ENCODE results near the gene AGAP2. TPM values are rescaled to one million over a fixed set of nuclear protein-coding genes. Genes with fewer than 3 reads are reported as not detected.

The AGAP2 gene
- total and polyA plus RNA-seq, 2 of the 13 experiments (the other 11 are each of a cell fraction or from before 2014, with no cell fraction given) = 0.38 to 0.45 TPM

DNA sequence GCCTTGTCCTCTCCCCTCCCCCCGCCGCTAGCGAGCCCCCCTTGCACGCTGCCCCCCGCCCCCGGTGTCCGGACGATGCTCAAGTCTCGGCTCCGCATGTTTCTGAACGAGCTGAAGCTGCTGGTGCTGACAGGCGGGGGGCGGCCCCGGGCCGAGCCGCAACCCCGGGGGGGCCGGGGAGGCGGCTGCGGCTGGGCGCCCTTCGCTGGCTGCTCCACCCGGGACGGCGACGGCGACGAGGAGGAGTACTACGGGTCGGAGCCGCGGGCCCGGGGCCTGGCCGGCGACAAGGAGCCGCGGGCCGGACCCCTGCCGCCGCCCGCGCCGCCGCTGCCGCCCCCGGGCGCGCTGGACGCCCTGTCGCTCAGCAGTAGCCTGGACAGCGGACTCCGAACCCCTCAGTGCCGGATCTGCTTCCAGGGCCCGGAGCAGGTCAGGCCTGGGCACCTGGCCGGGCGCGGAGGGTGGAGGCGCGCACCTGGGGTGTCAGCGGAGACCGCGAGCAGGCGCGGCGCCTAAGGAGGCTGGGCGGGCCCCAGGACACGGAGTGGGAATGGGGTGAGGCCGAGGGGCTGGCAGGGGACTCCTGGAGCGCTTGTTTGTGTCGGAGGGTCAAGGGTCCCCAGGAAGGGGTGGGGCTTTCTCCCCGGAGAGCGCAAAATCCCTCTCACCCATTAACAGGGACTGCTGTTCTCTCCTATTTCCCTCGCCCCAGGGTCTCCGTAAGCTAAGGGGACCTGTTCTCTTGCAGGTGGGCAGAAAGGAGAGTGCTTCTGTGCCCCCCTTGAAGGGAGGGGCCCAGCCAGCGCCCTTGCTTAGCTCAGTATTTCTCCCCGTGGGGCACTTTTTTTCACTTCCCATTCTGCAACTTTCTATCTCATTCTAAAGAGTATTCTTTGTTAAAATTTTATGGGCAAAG lies 17.2 kb upstream of the AGAP2 start:
- WGBS (ENCODE audit: low lambda C conversion rate) = 2% methylated on average over 3 of the region's 76 CpGs
- in situ Hi-C loops (cut with HindIII; ENCODE audit: extremely low pct_ligation_motif_present, low pct_unique_long_range_greater_than_20kb) = no loop called here
- no TSS peak for BruUV-seq (replicated peaks)
- H2AFZ ChIP-seq (ENCODE audit: low read length) = peak overlapping the region; percentile 5
- no peaks in the 10 kb centered on the region for H3K9me3 ChIP-seq (ENCODE audit: low read length)
- no peaks in the 10 kb centered on the region; a peak in 1 of 5 replicates for H3K27me3 ChIP-seq (ENCODE audit: control insufficient read depth in 1 of 2, insufficient read depth in 2 of 2, low read length in 2 of 2)
- ATAC-seq (peak; percentile 50), FAIRE-seq (no peak), DNase-seq (ENCODE audit: low spot score) (no peak)
- intact Hi-C loops (cut with micrococcal nuclease; ENCODE audit: unreplicated experiment) = no loop called here
- H3K4me2 ChIP-seq (ENCODE audit: low read depth, low read length) = peak overlapping the region; percentile 96
- peaks cover 1 to 3% of the 10 kb centered on the region in 2 experiments; a peak in 2 of 5 replicates for H3K36me3 ChIP-seq (replicated peaks in 1 of 2; ENCODE audit: control insufficient read depth in 1 of 2, insufficient read depth in 2 of 2, low read length in 2 of 2)
- peaks cover 37% of the 10 kb centered on the region for H3K4me1 ChIP-seq (ENCODE audit: insufficient read depth, low read length)
- ChIA-PET POLR2A (interaction anchor here (0.7 to 3.0 kb wide), 4 partner anchors 9 to 236 kb away, joined by 3 to 14 read pairs (median 9); partner anchors contain the start of genes CYP27B1, EEF1AKMT3 and METTL1), CTCF (ENCODE audit: low intra/inter-chr PET ratio, low total read pairs) (interaction anchor here (1.2 to 1.8 kb wide), 2 partner anchors 9 to 150 kb away, joined by 3 to 9 read pairs; no protein-coding TSS in a partner anchor)
- H3K27ac ChIP-seq (ENCODE audit: extremely low read length, insufficient read depth, low read length) = peak overlapping the region; percentile 67
- peaks cover 17% of the 10 kb centered on the region for H3K79me2 ChIP-seq (ENCODE audit: insufficient read depth, low read length)
- peak overlapping the region; percentile 71 for H3K9ac ChIP-seq (ENCODE audit: insufficient read depth, low read depth, low read length)
- 0 out of 2 replicates have a peak, but pooled peaks cover 5% of the 10 kb centered on the region for H4K20me1 ChIP-seq (ENCODE audit: insufficient read depth, low read length)
- peak overlapping the region; percentile 81 to 82 (median 81) for H3K4me3 ChIP-seq (replicated peaks in 1 of 3; ENCODE audit: insufficient read depth in 1 of 3, low read depth in 2 of 3, low read length in 3 of 3)
- TF ChIP-seq, protein P1, sequence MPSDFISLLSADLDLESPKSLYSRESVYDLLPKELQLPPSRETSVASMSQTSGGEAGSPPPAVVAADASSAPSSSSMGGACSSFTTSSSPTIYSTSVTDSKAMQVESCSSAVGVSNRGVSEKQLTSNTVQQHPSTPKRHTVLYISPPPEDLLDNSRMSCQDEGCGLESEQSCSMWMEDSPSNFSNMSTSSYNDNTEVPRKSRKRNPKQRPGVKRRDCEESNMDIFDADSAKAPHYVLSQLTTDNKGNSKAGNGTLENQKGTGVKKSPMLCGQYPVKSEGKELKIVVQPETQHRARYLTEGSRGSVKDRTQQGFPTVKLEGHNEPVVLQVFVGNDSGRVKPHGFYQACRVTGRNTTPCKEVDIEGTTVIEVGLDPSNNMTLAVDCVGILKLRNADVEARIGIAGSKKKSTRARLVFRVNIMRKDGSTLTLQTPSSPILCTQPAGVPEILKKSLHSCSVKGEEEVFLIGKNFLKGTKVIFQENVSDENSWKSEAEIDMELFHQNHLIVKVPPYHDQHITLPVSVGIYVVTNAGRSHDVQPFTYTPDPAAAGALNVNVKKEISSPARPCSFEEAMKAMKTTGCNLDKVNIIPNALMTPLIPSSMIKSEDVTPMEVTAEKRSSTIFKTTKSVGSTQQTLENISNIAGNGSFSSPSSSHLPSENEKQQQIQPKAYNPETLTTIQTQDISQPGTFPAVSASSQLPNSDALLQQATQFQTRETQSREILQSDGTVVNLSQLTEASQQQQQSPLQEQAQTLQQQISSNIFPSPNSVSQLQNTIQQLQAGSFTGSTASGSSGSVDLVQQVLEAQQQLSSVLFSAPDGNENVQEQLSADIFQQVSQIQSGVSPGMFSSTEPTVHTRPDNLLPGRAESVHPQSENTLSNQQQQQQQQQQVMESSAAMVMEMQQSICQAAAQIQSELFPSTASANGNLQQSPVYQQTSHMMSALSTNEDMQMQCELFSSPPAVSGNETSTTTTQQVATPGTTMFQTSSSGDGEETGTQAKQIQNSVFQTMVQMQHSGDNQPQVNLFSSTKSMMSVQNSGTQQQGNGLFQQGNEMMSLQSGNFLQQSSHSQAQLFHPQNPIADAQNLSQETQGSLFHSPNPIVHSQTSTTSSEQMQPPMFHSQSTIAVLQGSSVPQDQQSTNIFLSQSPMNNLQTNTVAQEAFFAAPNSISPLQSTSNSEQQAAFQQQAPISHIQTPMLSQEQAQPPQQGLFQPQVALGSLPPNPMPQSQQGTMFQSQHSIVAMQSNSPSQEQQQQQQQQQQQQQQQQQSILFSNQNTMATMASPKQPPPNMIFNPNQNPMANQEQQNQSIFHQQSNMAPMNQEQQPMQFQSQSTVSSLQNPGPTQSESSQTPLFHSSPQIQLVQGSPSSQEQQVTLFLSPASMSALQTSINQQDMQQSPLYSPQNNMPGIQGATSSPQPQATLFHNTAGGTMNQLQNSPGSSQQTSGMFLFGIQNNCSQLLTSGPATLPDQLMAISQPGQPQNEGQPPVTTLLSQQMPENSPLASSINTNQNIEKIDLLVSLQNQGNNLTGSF (CRISPR knock-in tag; IDR thresholded peaks at IDR 0.05) = peak; percentile 30; the same call in 1 of the 2 replicates
- TF ChIP-seq RBFOX2 (IDR thresholded peaks at IDR 0.05; ENCODE audit: low read depth, low read length) (peak; percentile 87), BCL6 (CRISPR knock-in tag; IDR thresholded peaks at IDR 0.05) (0 out of 2 replicates have a peak, but pooled peaks have one; percentile 33), SMC3 (IDR thresholded peaks at IDR 0.05; ENCODE audit: low read length) (no peak), SP1 (IDR thresholded peaks at IDR 0.05) (no peak), SP1 (CRISPR knock-in tag; IDR thresholded peaks at IDR 0.05) (peak; percentile 33; the same call in 1 of the 2 replicates), NCOR1 (IDR thresholded peaks at IDR 0.05; ENCODE audit: borderline replicate concordance, low read length) (no peak), SMARCC2 (IDR thresholded peaks at IDR 0.05) (no peak), ASH2L (IDR thresholded peaks at IDR 0.05; ENCODE audit: insufficient read length, low read depth, low read length) (no peak)
- TF ChIP-seq, protein P2, sequence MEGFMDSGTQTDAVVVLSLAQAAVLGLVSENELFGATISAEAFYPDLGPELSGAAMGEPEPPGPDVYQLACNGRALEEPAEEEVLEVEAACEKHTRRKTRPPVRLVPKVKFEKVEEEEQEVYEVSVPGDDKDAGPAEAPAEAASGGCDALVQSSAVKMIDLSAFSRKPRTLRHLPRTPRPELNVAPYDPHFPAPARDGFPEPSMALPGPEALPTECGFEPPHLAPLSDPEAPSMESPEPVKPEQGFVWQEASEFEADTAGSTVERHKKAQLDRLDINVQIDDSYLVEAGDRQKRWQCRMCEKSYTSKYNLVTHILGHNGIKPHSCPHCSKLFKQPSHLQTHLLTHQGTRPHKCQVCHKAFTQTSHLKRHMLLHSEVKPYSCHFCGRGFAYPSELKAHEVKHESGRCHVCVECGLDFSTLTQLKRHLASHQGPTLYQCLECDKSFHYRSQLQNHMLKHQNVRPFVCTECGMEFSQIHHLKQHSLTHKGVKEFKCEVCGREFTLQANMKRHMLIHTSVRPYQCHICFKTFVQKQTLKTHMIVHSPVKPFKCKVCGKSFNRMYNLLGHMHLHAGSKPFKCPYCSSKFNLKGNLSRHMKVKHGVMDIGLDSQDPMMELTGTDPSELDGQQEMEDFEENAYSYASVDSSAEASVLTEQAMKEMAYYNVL (CRISPR knock-in tag; IDR thresholded peaks at IDR 0.05; ENCODE audit: borderline replicate concordance) = peak; percentile 54; the same call in 1 of the 2 replicates
- TF ChIP-seq, protein P3, sequence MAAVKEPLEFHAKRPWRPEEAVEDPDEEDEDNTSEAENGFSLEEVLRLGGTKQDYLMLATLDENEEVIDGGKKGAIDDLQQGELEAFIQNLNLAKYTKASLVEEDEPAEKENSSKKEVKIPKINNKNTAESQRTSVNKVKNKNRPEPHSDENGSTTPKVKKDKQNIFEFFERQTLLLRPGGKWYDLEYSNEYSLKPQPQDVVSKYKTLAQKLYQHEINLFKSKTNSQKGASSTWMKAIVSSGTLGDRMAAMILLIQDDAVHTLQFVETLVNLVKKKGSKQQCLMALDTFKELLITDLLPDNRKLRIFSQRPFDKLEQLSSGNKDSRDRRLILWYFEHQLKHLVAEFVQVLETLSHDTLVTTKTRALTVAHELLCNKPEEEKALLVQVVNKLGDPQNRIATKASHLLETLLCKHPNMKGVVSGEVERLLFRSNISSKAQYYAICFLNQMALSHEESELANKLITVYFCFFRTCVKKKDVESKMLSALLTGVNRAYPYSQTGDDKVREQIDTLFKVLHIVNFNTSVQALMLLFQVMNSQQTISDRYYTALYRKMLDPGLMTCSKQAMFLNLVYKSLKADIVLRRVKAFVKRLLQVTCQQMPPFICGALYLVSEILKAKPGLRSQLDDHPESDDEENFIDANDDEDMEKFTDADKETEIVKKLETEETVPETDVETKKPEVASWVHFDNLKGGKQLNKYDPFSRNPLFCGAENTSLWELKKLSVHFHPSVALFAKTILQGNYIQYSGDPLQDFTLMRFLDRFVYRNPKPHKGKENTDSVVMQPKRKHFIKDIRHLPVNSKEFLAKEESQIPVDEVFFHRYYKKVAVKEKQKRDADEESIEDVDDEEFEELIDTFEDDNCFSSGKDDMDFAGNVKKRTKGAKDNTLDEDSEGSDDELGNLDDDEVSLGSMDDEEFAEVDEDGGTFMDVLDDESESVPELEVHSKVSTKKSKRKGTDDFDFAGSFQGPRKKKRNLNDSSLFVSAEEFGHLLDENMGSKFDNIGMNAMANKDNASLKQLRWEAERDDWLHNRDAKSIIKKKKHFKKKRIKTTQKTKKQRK (IDR thresholded peaks at IDR 0.05; ENCODE audit: low read length) = no peak
